Left ventricle myocardium superior (tissue), 1 donor: ENCODE results near the gene PDE4B. TPM values are rescaled to one million over a fixed set of nuclear protein-coding genes. Genes with fewer than 3 reads are reported as not detected.

Source experiments
- ATAC-seq: fragments of 200-7000 bp; cut with Tn5 transposase; one replicate; pipeline ENCODE4 v1.9.1; 2020; ENCODE audit warnings: mild to moderate bottlenecking, moderate library complexity
- DNase-seq: peaks from one replicate; pipeline ENCODE4 v3.0.0-alpha.2; 2020
- intact Hi-C: fragments of 100-400 bp; cut with micrococcal nuclease; formaldehyde crosslinking; loops from one replicate; pipeline ENCODE4 v1.11.0; 2022
- total RNA-seq: library from RNA; stranded (reverse); fragmentation: NEBNext Ultra II Directional; extraction: Animal tissue kit (Norgen Biotek cat#: 25700); gene quantifications from one replicate; pipeline ENCODE4 v1.2.1, GENCODE V29; 2021
- donor health status: DM: no; HTN: yes; CAD: no; lungs with severe emphysema.

PDE4B gene
- total RNA-seq, 1 donor from 2014 or later: 19.4 TPM

DNA sequence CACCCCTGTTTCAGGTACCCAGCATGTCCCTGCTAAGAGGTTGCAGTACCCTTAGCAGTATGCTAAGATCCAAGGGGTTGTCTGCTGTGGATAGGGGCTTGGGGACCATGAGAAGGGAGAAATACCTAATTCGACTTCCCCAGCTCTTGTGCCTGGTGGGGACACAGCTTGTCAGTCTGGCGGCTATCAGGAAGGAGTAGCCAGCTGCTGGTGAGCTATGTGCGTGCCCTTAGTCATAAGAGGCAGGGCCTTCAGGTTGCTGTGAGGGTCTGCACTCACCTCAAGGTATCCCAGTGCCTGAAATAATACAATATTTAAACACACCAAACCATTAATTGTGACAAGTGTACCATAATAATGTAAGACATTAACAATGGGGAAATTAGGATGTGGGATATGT is 536.2 kb downstream of the PDE4B start:
- intact Hi-C loops: no loop called here
- ATAC-seq: no peak

DNA sequence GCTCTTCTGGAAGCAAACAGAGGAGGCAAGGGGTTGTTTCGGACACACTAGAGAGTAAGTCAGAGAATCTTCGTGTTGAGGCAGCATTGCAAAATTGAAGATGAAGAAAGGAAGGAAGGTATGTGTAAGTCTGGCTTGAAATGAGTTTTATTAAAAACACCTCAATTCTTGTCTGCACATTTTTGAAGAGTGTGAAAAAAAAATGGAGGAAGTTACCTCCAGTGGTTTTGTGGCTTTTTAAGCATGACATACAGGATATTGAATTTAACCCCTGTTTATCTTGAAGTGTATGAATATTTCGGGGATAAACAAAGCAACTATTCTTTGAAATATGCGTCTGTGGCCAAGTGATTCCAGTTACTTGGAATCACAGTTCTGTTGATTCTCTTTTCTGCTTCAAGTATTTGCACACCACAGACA is 538.0 kb downstream of the PDE4B start:
- ATAC-seq (no peak), DNase-seq (no peak)
- intact Hi-C loops: loop anchor here (5.0 kb wide), 1 partner anchor 58 kb away; no protein-coding TSS in a partner anchor

More for the DNA sequence above, 536.2 kb downstream of the PDE4B start:
- DNase-seq: no peak

DNA sequence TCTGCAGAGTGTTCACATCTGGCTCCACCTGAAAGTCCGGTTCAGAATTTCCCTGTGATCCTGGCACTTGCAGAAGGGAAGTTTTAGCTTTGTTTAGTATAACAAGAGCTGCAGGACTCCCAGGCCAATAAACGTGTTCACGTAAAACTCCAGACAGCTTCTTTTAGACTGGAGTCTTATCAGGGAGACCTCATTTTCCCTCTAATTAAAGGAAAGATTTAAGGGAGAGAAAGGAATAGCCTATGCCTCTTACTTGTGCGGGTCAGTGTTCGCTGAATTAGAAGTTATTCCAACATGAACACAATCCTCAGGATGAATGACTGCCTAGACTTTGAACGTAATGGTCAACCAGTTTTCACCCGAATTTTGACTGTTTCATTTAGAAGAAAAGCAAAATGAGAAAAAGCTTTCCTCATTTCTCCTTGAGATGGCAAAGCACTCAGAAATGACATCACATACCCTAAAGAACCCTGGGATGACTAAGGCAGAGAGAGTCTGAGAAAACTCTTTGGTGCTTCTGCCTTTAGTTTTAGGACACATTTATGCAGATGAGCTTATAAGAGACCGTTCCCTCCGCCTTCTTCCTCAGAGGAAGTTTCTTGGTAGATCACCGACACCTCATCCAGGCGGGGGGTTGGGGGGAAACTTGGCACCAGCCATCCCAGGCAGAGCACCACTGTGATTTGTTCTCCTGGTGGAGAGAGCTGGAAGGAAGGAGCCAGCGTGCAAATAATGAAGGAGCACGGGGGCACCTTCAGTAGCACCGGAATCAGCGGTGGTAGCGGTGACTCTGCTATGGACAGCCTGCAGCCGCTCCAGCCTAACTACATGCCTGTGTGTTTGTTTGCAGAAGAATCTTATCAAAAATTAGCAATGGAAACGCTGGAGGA is 539.2 kb downstream of the PDE4B start:
- DNase-seq: peak; percentile 75
- peak; percentile 71 for ATAC-seq
- intact Hi-C loops: loop anchor here (5.0 kb wide), 1 partner anchor 60 kb away; no protein-coding TSS in a partner anchor

DNA sequence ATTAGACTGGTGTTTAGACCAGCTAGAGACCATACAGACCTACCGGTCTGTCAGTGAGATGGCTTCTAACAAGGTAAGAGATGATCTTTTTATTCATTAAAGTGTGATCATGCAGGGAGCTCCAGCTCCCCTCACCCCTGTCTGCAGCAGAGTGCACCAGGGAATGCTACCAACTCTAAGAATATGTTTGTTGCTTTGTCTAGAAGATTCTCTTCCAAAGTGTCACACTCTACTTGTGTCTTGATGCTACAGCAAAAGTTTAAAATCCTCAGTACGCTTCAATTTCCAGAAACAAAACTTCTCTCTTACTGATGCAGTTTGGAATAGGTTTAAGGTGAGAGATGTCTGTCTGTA is 539.8 kb downstream of the PDE4B start:
- intact Hi-C loops: loop anchor here (5.0 kb wide), 1 partner anchor 60 kb away; no protein-coding TSS in a partner anchor
- ATAC-seq (peak; percentile 33), DNase-seq (no peak)

DNA sequence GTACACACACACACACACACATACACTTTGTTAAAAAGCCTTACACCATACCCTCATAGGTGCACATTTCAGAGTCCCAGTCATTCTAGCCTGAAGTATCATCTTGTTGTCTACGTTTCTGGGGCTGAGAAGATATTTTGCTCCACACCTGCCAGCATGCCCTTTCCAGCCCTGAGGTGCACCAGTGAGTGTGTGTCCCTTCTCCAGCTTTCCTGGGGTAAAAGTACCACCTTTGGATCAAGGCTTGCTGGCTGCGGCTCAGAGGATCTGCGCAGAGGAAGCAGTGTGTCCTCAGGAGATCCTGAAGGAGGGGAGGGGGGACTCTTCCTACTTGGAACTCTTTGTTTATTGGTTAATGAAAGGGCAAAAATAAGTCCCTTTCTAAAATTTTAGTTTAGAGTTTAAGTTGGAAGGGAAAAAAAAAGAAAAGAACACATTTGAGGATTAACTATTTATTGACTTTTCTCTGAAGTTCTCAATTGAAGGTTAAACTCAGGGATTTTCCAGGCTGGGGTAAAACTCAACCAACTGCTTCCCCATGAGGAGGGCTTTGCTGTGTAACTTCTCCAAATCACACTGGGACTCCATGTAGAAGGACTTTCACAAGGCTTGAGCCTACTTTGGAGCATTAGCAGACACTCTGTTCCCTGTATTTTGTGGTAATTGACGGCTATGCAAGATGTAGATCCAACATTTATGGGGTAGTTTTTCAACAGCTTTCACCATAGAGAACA is 540.9 kb downstream of the PDE4B start:
- DNase-seq: peak; percentile 48

DNA sequence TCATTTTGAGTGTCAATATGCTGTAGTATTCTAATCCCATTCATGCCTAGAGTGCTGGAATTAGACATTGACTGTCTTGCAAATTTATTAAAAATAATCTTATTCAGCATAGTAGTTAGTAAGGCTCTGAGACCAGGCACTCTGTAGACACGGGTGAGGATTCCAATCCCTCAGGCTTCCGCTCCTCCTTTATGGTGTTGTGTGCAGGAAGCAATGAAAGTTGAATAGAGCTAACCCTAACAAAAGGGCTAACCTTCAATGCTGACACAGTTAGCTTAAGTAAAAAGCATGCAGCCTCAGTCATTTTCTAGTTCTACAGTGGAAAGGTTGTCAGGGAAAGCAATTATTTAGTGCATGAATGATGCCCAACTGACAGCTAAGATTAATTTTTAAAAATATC is 541.6 kb downstream of the PDE4B start:
- intact Hi-C loops: loop anchor here (5.0 kb wide), 1 partner anchor 62 kb away; no protein-coding TSS in a partner anchor
- ATAC-seq: no peak
- no peak for DNase-seq

More for the DNA sequence above, 540.9 kb downstream of the PDE4B start:
- intact Hi-C loops: loop anchor here (5.0 kb wide), 1 partner anchor 61 kb away; no protein-coding TSS in a partner anchor
- ATAC-seq: peak; percentile 38

DNA sequence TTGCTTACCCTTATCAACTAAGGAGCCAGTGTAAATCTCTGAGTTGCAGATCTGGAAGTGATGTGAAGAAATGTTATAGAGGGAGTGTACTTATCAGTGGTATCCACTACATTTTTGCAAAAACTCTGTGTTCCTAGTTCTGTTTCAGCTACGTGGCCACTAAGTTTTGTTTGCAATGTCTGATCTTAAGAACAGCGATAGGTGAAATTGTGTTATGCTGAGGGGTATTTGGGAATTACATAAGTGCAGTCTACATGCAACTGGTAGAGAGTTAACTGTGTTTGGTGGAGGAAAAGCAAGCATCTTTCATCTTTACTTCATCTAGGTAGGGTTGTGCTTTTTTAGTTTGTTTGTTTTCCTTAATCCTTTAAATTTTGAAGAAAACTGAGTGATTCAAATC is 542.4 kb downstream of the PDE4B start:
- intact Hi-C loops: no loop called here
- no peak for ATAC-seq
- DNase-seq: no peak

DNA sequence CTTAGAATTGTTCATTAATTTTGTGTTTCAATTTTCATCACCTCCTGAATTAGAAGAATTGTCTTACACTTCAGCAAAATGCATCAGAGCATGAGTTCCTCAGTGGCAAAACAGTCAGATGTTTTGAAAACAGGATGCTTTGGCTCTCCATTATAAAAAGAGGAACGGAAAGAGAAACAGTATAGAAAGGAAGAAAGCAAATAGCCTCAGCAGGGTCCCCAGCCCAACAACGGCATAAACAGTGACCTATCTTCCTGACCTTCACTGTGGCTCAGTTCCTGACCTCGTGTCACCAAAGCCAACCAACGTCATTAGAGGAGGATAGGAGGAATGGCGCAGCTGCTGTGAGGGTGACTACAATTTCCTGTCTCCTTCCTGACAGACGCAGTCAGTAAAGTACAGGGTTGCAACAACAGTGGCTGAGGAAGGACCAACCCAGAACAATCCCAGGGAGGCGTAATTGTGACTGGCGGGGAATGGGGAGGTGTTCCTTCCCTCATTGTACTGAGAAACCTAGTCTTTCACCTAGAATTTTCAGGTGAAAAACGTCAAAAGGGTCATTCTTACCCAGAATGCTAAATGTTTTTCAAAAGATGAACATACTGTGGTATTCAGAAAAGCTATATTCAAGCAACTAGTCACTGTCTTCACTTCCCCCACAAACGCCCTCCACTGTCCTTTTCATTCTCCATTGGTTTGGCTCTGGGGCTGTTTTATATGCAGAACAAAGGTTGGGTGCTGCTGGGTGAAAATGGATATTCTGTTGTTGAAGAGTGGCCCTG is 543.4 kb downstream of the PDE4B start:
- ATAC-seq (peak; percentile 79), DNase-seq (peak; percentile 69)
- intact Hi-C loops: no loop called here

DNA sequence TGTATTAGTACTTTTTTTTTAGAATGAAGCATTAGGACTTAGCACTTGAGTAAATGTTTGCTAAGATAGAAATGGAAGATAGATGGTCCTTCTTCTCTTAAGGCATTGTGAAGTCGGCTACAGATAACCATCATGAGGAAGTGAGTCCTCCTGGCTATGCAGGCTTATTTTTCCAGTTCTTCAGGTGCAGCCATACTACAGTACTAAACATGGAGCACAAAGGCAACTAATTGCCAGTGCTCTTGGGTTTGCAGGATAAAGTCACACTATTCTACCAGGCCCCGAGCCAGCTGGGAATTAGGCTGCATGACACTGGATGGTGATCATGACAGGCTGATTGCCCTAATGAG is 543.9 kb downstream of the PDE4B start:
- intact Hi-C loops: no loop called here

DNA sequence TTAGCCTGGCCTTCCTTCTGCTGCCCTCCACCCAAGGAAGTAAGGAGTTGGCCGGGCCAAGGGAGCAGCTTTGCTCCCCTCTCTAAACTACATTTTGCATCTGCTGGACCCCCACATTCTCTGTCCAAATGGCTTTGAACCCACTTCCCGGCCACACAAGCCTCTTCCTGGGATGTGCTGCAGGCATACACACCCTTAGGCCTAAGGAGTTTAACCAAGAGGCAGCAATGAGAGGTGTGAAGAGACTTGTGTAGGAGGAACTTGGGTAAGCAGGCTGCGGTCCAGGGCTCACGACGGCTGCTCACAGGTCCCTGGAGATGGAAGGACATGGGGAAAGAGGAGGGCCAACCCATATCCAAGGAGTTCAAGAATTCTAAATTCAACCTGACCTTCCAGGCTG is 544.6 kb downstream of the PDE4B start:
- intact Hi-C loops: no loop called here
- peak; percentile 30 for DNase-seq
- no peak for ATAC-seq

More for the DNA sequence above, 543.9 kb downstream of the PDE4B start:
- ATAC-seq (no peak), DNase-seq (no peak)

DNA sequence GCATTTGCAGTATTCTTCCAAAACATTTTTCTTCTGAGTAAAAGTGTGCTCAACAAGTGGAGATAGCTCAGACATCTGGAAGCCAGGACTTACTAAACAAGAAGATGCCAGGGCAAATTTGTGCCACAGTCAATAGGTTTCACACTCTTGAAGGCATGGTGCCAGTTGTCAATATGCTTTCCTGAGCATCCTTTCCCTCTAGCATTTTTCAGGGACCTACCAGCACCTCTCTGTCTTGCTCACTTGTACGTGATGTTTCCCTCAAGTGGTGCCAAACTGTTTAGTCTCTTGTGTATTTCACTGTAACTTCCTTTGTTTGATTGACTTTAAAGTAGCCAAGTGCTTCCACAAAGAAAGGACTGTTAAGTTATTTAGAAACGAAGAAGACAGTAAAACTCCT is 547.2 kb downstream of the PDE4B start:
- intact Hi-C loops: no loop called here
- DNase-seq (no peak), ATAC-seq (peak; percentile 12)

DNA sequence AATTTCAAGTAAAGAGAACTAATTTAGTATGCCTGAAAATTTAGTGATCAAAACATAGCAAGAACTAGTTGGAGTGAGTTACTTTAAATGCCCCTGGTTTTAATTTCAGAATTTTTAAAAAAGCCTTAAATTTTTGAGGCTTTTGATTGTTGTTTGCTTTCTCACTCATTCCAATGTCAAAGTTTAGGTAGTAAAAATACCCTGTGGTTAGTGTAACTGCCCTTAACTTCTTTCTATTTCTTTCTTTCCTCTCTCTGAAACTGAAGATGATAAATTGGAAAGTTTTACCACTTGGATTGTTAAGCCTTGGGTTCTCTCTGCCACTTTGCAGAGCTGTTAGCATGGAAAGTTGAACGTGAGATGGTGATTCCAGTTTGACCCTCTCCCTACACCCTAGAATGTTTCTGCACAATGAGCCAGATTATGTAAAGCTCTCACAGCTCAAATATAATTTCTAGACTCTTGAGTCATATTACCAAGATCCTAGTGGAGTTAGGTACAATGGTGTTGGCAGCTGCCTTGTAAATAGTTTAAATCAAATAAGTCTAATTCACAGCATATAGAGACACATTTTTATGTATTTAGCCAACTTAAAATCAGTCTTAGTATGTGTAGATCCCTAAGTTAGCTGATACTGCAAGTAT is 548.9 kb downstream of the PDE4B start:
- ATAC-seq: no peak
- no peak for DNase-seq
- intact Hi-C loops: no loop called here

DNA sequence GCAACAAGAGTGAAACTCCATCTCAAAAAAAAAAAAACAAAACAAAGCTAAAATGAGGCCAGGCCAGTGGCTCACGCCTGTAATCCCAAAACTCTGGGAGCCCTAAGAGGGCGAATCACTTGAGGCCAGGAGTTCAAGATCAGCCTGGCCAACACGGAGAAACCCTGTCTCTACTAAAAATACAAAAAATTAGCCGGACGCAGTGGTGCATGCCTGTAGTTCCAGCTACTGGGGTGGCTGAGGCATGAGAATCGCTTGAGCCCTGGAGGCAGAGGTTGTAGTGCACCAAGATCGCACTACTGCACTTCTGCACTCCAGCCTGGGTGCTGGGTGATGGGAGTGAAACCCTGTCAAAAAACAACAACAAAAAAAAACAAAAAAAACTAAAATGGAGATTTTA is 550.0 kb downstream of the PDE4B start:
- intact Hi-C loops: no loop called here
- ATAC-seq (no peak), DNase-seq (no peak)

DNA sequence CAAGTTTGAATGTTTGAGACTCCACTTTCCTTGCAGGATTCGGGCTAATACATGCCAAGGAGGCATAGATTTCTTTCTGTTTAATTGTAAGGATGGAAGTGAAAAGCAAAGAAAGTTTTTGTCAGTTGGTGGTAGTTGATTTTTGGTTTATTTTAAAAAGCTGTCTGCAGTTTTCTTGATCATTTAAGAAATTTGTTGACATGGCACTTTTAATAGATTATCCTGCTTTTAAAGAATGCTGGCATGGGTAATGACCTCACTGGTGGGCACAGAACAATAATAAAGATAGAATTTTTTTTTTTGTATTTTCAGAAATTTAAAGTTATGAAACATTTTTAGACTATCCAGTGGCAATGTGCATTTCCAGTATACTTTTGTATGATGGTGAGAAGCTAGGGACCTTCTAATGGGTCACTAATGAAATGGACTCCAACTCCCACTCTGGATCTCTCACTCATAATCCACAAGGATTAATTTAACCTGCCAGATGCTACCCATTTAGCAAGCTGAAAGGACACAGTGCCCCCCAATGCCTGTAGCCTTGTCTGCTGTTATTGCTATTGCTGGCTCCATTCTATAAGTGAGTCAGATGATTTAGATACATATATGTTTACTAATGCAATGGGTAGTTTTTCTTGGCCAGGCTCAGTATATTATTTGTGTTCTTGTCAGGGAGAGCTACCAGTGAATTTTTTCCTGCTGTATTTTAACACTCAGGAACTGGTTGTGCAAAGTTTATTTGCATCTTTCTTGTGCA is 551.1 kb downstream of the PDE4B start:
- intact Hi-C loops: no loop called here
- DNase-seq (no peak), ATAC-seq (no peak)

DNA sequence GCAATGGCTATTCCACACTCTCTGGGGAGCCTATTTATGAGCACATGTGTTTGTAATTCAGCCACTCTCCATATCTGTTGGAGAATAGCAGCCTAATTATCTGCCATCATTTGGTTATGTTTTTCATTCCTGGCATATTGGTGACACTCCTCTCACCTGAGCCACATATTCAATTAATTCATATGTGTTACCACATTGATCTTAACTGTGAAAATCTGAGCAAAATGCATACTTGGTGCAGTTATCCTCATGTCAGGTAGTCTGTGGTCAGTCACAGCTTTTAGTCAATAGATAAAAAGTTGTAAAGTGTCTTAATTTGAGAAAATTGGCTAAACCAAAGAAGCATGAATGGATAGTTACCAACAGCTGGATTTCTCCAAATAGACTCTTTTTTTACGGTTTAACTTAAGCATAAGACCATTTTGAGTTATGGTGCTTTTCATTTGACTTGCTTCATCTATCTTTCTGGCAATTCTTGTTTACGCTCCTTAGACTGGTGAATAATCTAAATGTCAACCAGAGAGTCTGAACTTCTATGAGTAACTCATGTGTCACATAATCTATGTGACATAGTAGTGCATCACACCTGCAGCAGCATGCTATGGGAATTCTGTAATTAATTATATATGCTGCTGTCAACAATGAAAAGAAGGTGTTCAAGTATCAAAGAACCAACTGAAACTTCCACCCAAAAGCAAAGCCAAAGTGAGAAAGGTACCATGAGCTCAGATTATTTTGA is 553.5 kb downstream of the PDE4B start:
- intact Hi-C loops: no loop called here
- ATAC-seq (no peak), DNase-seq (no peak)

DNA sequence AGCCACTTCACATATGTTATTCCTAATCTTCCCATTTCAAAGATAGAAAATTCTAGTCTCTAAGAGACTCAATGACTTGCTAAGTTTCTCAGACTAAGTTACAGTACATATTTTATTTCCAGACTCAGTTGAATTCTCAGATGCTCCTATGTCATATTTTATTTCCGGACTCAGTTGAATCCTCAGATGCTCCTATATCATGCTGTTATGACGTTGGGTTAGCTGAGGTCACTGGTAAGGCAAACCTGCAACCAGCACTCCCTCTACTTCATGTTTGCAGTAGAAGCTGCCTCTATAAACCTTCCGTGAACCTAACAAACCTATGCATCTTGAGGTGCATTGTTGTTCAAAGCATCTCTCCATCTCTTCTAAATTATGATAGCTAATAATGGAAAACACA is 554.2 kb downstream of the PDE4B start:
- intact Hi-C loops: no loop called here
- ATAC-seq (no peak), DNase-seq (no peak)

DNA sequence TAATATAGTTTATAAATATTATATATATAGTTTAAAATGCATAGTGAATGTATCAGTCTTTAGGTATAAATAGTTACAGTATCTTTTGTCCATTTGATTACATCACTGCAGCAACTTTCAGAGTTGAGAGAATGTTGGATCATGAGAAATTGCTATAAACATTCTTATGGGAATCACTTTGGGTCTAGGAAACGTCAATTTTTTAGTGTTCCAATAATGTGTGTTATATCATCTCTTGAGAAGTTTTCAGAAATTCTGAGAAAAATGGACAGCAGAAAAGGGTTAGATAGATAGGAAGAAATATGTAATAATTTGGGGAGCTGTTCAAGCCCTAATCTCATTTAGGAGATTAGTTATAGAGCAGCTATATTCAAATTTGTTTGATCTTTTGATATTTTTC is 556.1 kb downstream of the PDE4B start:
- ATAC-seq (no peak), DNase-seq (no peak)
- intact Hi-C loops: no loop called here

DNA sequence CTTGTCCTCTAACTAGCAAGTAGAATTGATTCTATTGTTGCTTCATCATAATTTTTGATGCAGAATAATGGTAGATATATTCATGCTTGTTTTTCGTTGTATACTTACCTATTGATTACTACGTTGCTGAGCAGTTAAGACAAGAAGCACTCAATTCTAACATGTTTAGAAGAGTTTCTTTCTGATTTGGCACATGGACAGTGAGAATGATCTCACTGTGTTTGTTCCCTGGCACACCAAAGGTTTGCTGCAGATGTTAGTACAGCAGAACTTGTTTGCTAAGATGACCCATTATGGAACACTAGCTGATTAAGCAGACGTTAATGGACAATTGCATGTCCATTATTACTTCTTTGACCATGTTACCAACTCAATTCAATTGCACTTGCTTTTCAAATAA is 556.5 kb downstream of the PDE4B start:
- ATAC-seq: peak; percentile 75
- DNase-seq: no peak
- intact Hi-C loops: no loop called here
